Smooth muscle cell of bladder (primary cell): Measurements from ENCODE around the gene ZBTB16. TPM values are rescaled to one million over a fixed set of nuclear protein-coding genes. Genes with fewer than 3 reads are reported as not detected.

Experiments used
- total RNA-seq: library from RNA; depleted of rRNA; stranded (reverse); fragments of >200 nt; gene quantifications from 2 replicates; pipeline ENCODE4 v1.2.3, GENCODE V29; 2014

Gene ZBTB16, protein sequence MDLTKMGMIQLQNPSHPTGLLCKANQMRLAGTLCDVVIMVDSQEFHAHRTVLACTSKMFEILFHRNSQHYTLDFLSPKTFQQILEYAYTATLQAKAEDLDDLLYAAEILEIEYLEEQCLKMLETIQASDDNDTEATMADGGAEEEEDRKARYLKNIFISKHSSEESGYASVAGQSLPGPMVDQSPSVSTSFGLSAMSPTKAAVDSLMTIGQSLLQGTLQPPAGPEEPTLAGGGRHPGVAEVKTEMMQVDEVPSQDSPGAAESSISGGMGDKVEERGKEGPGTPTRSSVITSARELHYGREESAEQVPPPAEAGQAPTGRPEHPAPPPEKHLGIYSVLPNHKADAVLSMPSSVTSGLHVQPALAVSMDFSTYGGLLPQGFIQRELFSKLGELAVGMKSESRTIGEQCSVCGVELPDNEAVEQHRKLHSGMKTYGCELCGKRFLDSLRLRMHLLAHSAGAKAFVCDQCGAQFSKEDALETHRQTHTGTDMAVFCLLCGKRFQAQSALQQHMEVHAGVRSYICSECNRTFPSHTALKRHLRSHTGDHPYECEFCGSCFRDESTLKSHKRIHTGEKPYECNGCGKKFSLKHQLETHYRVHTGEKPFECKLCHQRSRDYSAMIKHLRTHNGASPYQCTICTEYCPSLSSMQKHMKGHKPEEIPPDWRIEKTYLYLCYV
- 0.09 and 0.71 TPM in 2 replicates for total RNA-seq

DNA sequence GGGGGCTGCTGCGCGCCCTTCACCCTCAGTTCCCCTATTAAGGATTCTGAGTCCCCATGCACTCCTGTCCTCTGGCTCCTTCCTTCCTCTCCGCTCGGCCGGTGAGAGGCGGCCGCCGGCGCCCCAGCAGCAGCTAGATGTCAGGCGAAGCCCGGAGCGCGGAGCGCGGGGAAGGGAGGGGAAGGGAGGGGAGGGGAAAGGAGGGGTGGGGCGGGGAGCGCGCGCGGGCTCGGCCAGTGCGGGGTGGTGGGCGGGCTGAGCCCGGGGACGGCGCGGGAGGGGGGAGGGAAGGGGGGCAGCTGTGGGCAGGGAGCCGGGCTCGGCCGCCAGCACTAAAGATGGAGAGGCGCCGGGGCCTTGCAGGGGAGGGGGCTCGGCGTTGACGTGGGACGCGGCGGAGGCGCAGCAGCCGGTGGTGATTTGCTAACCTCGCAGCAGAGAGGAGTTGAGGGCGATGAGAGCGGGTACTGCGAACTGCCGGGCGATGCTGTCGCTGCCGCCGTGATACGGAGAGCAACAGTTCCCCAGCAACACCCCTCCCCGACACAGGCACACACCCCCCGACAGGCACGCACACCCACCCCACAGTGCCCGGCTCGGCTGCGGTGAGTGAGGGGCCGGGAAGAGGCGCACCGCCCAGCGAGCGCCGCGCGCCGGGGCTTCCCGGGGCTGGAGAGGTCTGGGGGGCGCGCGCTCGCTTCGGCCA is at the start of gene ZBTB16:
TSS of gene ZBTB16 (plus strand) at position 434 of the 706 bp plus-strand sequence. CDS start 3,590 bp downstream, outside the sequence.

DNA sequence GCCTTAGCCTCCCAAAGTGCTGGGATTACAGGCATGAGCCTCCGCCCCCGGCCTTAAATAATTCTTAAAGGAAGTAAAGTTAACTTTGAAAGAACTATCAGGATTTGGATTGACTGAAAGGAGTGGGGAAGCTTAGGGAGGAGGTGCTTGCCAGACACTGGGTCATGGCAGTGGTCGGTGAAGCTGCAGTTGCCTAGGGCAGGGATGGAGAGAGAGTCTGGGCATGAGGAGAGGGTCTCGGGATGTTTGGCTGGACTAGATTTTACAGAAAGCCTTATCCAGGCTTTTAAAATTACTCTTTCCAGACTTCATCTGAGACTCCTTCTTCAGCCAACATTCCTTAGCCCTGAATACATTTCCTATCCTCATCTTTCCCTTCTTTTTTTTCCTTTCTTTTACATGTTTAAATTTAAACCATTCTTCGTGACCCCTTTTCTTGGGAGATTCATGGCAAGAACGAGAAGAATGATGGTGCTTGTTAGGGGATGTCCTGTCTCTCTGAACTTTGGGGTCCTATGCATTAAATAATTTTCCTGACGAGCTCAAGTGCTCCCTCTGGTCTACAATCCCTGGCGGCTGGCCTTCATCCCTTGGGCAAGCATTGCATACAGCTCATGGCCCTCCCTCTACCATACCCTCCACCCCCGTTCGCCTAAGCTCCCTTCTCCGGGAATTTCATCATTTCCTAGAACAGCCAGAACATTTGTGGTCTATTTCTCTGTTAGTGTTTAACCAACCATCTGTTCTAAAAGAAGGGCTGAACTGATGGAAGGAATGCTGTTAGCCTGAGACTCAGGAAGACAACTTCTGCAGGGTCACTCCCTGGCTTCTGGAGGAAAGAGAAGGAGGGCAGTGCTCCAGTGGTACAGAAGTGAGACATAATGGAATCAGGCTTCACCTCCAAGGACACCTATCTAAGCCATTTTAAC is 236.4 kb downstream of the ZBTB16 start, which contains the start of gene NNMT:
TSS of gene NNMT (plus strand) at position 724 of the 929 bp plus-strand sequence. CDS start at position 882, 158 bp downstream.

Other genes starting within 250 kb of the ZBTB16 start
- gene USP28, start 184.1 kb upstream of the ZBTB16 start, total RNA-seq = 25.9 and 29.5 TPM in 2 replicates
- gene HTR3B, start 154.9 kb upstream of the ZBTB16 start, total RNA-seq = not detected in 2 replicates
- not detected in 2 replicates for gene HTR3A, start 84.6 kb upstream of the ZBTB16 start, total RNA-seq
- gene NNMT, start 236.7 kb downstream of the ZBTB16 start, total RNA-seq = 1,567 and 1,637 TPM in 2 replicates